ENCODE results near the gene CDKN1B. TPM values are rescaled to one million over a fixed set of nuclear protein-coding genes. Genes with fewer than 3 reads are reported as not detected.

CDKN1B gene
- total RNA-seq, 6 experiments from 2014 or later, result 18.3 to 28.6 (median 24.5) TPM

GRCh38 chr12:12745576-12746211 lies 28.5 kb downstream of the CDKN1B start:
- Histone ChIP-seq H3K9me3 (no peaks in the 10 kb centered on the region), H3K4me3 (no peak overlapping the region), H3K36me3 (no peaks in the 10 kb centered on the region), H3K4me1 (no peaks in the 10 kb centered on the region), H3K27ac (no peak overlapping the region), H3K27me3 (no peaks in the 10 kb centered on the region)
- no peak for ATAC-seq
- TF ChIP-seq POLR2A (IDR thresholded peaks at IDR 0.05), result no peak
- no peak for TF ChIP-seq CTCF (IDR thresholded peaks at IDR 0.05)
- 84% methylated on average over 6 of the region's 7 CpGs for WGBS (ENCODE audit: insufficient coverage, low coverage, low lambda C conversion rate, missing lambda C conversion rate)
- DNase-seq, result no peak
- intact Hi-C loops (cut with DNase I), result no loop called here

- Histone ChIP-seq H3K27ac (no peak overlapping the region), H3K4me3 (no peak overlapping the region), H3K9me3 (no peaks in the 10 kb centered on the region), H3K36me3 (no peaks in the 10 kb centered on the region), H3K27me3 (no peaks in the 10 kb centered on the region), H3K4me1 (no peaks in the 10 kb centered on the region)
- intact Hi-C loops (cut with DNase I), result no loop called here
- TF ChIP-seq CTCF (IDR thresholded peaks at IDR 0.05) (no peak), POLR2A (IDR thresholded peaks at IDR 0.05) (no peak)
- DNase-seq (no peak), ATAC-seq (no peak)
- 97% methylated on average over 3 of the region's 3 CpGs for WGBS (ENCODE audit: insufficient coverage, low coverage, low lambda C conversion rate, missing lambda C conversion rate)
These were observed 30.1 kb downstream of the CDKN1B start for GRCh38 chr12:12747278-12747677.

- H3K4me1 ChIP-seq, result no peaks in the 10 kb centered on the region
- H3K9me3 ChIP-seq, result no peaks in the 10 kb centered on the region
- intact Hi-C loops (cut with DNase I), result no loop called here
- H3K4me3 ChIP-seq, result no peak overlapping the region
- no peak overlapping the region for H3K27ac ChIP-seq
- H3K36me3 ChIP-seq, result no peaks in the 10 kb centered on the region
- WGBS (ENCODE audit: insufficient coverage, low coverage, low lambda C conversion rate, missing lambda C conversion rate), result 63% methylated on average over 3 of the region's 3 CpGs
- no peaks in the 10 kb centered on the region for H3K27me3 ChIP-seq
- DNase-seq (no peak), ATAC-seq (peak in 1 of 4 donors; percentile 27)
- TF ChIP-seq CTCF (IDR thresholded peaks at IDR 0.05) (no peak), POLR2A (IDR thresholded peaks at IDR 0.05) (no peak)
These were observed 30.9 kb downstream of the CDKN1B start for GRCh38 chr12:12748044-12748443.

GRCh38 chr12:12749433-12749832 lies 32.3 kb downstream of the CDKN1B start:
- Histone ChIP-seq H3K27ac (no peak overlapping the region), H3K9me3 (no peaks in the 10 kb centered on the region), H3K4me3 (no peak overlapping the region), H3K4me1 (no peaks in the 10 kb centered on the region), H3K27me3 (no peaks in the 10 kb centered on the region), H3K36me3 (no peaks in the 10 kb centered on the region)
- WGBS (ENCODE audit: insufficient coverage, low coverage, low lambda C conversion rate, missing lambda C conversion rate), result 88% methylated on average over 7 of the region's 7 CpGs
- intact Hi-C loops (cut with DNase I), result no loop called here
- TF ChIP-seq POLR2A (IDR thresholded peaks at IDR 0.05) (no peak), CTCF (IDR thresholded peaks at IDR 0.05) (no peak)
- ATAC-seq, result peak in 1 of 4 donors; percentile 40
- DNase-seq, result no peak

Data from right lobe of liver (tissue), 6 donors.